ENCODE data around the gene MRC2. TPM values are rescaled to one million over a fixed set of nuclear protein-coding genes. Genes with fewer than 3 reads are reported as not detected.

Gene MRC2
- total and polyA plus RNA-seq, 2 of the 13 experiments (the other 11 are each of a cell fraction or from before 2014, with no cell fraction given) = not detected

DNA sequence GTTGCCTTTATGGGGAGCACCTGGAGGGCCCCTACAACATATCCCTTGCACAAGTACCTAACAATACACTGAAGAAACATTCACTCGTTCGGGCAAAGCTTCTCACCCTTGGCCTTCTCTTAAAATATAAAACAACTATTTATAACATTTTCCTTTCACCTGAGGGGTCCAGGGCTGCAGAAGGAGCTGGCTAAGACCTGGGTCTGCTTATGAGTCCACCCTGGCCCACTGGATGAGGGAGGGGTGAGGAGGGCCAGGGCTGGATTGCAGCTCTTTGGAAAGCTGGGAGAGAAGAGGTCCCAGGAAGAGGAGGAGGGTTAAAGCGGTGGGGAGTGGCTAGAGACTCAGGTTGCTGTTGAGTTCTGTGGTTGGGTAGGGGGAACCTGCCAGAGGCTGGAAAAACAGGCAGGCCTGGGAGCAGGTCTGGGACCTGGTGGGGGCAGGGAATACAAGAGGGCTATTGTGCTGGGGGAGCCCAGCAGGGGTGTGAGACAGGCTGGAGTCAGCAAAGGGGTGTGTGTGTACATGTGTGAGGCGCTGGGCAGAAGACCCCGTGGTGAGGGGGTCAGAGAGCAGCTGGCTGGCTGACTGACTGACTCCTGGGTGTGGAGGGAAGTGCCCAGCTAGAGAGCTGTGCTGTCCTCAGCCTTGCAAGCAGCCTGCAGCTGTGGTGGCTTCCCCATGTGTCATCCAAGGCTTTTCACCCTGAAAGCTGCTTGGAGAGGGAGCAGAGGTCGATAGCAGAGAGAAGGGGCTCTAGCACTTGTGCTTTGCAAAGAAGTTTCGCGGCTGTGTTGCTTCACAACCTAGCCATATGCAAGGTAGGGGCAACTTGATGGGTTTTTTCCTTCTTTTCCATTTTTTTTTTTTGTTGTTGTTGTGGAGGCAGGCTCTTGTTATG is 10.2 kb upstream of the MRC2 start (continued):
- TF ChIP-seq NRL (CRISPR knock-in tag; IDR thresholded peaks at IDR 0.05; ENCODE audit: borderline replicate concordance) (0 out of 2 replicates have a peak, but pooled peaks have one; percentile 12), CEBPG (CRISPR knock-in tag; IDR thresholded peaks at IDR 0.05) (peak; percentile 23; the same call in 1 of the 2 replicates), NFATC3 (CRISPR knock-in tag; IDR thresholded peaks at IDR 0.05) (0 out of 2 replicates have a peak, but pooled peaks have one; percentile 72), ZSCAN31 (CRISPR knock-in tag; IDR thresholded peaks at IDR 0.05; ENCODE audit: low read depth) (0 out of 2 replicates have a peak, but pooled peaks have one; percentile 31), ZNF891 (CRISPR knock-in tag; IDR thresholded peaks at IDR 0.05) (no peak), ZNF713 (CRISPR knock-in tag; IDR thresholded peaks at IDR 0.05) (no peak), ZNF431 (CRISPR knock-in tag; IDR thresholded peaks at IDR 0.05; ENCODE audit: borderline replicate concordance, low read depth) (peak; percentile 39; the same call in 1 of the 2 replicates), MAZ (IDR thresholded peaks at IDR 0.05; ENCODE audit: borderline replicate concordance, low read depth, low read length) (no peak), MAZ (CRISPR knock-in tag; IDR thresholded peaks at IDR 0.05; ENCODE audit: low read depth) (peak; percentile 69), XBP1 (CRISPR knock-in tag; IDR thresholded peaks at IDR 0.05) (no peak), NKX3-1 (CRISPR knock-in tag; IDR thresholded peaks at IDR 0.05) (no peak), ZNF430 (CRISPR knock-in tag; IDR thresholded peaks at IDR 0.05) (peak; percentile 87; the same call in 1 of the 2 replicates)
- TF ChIP-seq, protein P1, sequence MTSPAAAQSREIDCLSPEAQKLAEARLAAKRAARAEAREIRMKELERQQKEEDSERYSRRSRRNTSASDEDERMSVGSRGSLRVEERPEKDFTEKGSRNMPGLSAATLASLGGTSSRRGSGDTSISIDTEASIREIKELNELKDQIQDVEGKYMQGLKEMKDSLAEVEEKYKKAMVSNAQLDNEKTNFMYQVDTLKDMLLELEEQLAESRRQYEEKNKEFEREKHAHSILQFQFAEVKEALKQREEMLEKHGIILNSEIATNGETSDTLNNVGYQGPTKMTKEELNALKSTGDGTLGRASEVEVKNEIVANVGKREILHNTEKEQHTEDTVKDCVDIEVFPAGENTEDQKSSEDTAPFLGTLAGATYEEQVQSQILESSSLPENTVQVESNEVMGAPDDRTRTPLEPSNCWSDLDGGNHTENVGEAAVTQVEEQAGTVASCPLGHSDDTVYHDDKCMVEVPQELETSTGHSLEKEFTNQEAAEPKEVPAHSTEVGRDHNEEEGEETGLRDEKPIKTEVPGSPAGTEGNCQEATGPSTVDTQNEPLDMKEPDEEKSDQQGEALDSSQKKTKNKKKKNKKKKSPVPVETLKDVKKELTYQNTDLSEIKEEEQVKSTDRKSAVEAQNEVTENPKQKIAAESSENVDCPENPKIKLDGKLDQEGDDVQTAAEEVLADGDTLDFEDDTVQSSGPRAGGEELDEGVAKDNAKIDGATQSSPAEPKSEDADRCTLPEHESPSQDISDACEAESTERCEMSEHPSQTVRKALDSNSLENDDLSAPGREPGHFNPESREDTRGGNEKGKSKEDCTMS (CRISPR knock-in tag; conservative IDR thresholded peaks at IDR 0.05) = no peak
- TF ChIP-seq, protein P2, sequence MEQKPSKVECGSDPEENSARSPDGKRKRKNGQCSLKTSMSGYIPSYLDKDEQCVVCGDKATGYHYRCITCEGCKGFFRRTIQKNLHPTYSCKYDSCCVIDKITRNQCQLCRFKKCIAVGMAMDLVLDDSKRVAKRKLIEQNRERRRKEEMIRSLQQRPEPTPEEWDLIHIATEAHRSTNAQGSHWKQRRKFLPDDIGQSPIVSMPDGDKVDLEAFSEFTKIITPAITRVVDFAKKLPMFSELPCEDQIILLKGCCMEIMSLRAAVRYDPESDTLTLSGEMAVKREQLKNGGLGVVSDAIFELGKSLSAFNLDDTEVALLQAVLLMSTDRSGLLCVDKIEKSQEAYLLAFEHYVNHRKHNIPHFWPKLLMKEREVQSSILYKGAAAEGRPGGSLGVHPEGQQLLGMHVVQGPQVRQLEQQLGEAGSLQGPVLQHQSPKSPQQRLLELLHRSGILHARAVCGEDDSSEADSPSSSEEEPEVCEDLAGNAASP (CRISPR knock-in tag; IDR thresholded peaks at IDR 0.05; ENCODE audit: borderline replicate concordance) = 0 out of 2 replicates have a peak, but pooled peaks have one; percentile 26
- TF ChIP-seq, protein P3, sequence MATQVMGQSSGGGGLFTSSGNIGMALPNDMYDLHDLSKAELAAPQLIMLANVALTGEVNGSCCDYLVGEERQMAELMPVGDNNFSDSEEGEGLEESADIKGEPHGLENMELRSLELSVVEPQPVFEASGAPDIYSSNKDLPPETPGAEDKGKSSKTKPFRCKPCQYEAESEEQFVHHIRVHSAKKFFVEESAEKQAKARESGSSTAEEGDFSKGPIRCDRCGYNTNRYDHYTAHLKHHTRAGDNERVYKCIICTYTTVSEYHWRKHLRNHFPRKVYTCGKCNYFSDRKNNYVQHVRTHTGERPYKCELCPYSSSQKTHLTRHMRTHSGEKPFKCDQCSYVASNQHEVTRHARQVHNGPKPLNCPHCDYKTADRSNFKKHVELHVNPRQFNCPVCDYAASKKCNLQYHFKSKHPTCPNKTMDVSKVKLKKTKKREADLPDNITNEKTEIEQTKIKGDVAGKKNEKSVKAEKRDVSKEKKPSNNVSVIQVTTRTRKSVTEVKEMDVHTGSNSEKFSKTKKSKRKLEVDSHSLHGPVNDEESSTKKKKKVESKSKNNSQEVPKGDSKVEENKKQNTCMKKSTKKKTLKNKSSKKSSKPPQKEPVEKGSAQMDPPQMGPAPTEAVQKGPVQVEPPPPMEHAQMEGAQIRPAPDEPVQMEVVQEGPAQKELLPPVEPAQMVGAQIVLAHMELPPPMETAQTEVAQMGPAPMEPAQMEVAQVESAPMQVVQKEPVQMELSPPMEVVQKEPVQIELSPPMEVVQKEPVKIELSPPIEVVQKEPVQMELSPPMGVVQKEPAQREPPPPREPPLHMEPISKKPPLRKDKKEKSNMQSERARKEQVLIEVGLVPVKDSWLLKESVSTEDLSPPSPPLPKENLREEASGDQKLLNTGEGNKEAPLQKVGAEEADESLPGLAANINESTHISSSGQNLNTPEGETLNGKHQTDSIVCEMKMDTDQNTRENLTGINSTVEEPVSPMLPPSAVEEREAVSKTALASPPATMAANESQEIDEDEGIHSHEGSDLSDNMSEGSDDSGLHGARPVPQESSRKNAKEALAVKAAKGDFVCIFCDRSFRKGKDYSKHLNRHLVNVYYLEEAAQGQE (IDR thresholded peaks at IDR 0.05; ENCODE audit: borderline replicate concordance in 1 of 2, low read depth in 1 of 2, low read length in 2 of 2) = no peak
- TF ChIP-seq, protein P4, sequence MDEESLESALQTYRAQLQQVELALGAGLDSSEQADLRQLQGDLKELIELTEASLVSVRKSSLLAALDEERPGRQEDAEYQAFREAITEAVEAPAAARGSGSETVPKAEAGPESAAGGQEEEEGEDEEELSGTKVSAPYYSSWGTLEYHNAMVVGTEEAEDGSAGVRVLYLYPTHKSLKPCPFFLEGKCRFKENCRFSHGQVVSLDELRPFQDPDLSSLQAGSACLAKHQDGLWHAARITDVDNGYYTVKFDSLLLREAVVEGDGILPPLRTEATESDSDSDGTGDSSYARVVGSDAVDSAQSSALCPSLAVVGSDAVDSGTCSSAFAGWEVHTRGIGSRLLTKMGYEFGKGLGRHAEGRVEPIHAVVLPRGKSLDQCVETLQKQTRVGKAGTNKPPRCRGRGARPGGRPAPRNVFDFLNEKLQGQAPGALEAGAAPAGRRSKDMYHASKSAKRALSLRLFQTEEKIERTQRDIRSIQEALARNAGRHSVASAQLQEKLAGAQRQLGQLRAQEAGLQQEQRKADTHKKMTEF (CRISPR knock-in tag; IDR thresholded peaks at IDR 0.05) = 0 out of 2 replicates have a peak, but pooled peaks have one; percentile 50
- TF ChIP-seq, protein P5, sequence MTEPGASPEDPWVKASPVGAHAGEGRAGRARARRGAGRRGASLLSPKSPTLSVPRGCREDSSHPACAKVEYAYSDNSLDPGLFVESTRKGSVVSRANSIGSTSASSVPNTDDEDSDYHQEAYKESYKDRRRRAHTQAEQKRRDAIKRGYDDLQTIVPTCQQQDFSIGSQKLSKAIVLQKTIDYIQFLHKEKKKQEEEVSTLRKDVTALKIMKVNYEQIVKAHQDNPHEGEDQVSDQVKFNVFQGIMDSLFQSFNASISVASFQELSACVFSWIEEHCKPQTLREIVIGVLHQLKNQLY (CRISPR knock-in tag; IDR thresholded peaks at IDR 0.05) = 0 out of 2 replicates have a peak, but pooled peaks have one; percentile 42
- TF ChIP-seq, protein P6, sequence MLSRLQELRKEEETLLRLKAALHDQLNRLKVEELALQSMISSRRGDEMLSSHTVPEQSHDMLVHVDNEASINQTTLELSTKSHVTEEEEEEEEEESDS (CRISPR knock-in tag; IDR thresholded peaks at IDR 0.05; ENCODE audit: borderline replicate concordance) = no peak

All from HepG2 (cell line).